Duodenal mucosa (tissue), 2 donors: Measurements from ENCODE around the gene NAA10.
"Not testable (repeated sequence)": the region's sequence is repeated elsewhere in the genome, so short reads cannot be mapped to it uniquely, and the experiment has no call there.

Source experiments
- H3K27ac ChIP-seq: one replicate; pipeline ENCODE4 v1.7.0; 2013; ENCODE audit warnings: low read depth, low read length
- H3K27me3 ChIP-seq, 2 donors: one replicate each; pipeline ENCODE4 v1.7.0; 2013; ENCODE audit warnings: low read length in 2 of 2, control low read depth in 1 of 2; ENCODE audit not compliant: insufficient read depth in 2 of 2, control insufficient read depth in 1 of 2
- H3K36me3 ChIP-seq, 2 donors: one replicate each; pipeline ENCODE4 v1.7.0; 2013; ENCODE audit warnings: low read length in 2 of 2, control low read depth in 1 of 2; ENCODE audit not compliant: insufficient read depth in 2 of 2, control insufficient read depth in 1 of 2
- H3K4me1 ChIP-seq, 2 donors: one replicate each; pipeline ENCODE4 v1.7.0; 2013; ENCODE audit warnings: low read length in 2 of 2, control low read depth in 1 of 2; ENCODE audit not compliant: insufficient read depth in 2 of 2, control insufficient read depth in 1 of 2
- H3K4me3 ChIP-seq, 2 donors: one replicate each; pipeline ENCODE4 v1.7.0; 2013; ENCODE audit warnings: low read length in 2 of 2, low read depth in 1 of 2
- H3K9ac ChIP-seq, 2 donors: one replicate each; pipeline ENCODE4 v1.7.0; 2013; ENCODE audit warnings: low read length in 2 of 2, low read depth in 1 of 2
- H3K9me3 ChIP-seq, 2 donors: one replicate each; pipeline ENCODE4 v1.7.0; 2013; ENCODE audit warnings: low read length in 2 of 2, control low read depth in 1 of 2; ENCODE audit not compliant: control insufficient read depth in 1 of 2

The NAA10 gene

GRCh38 chrX:153934762-153935325 is at the start of gene NAA10:
NAA10 (minus strand) TSS chrX:153935037; CDS start chrX:153934904, 133 bp downstream.
- Histone ChIP-seq H3K36me3 (peaks cover 0 to 21% of the 10 kb centered on the region in 2 donors), H3K27me3 (no peaks in the 10 kb centered on the region), H3K4me3 (peak within 1 kb of the TSS; percentile 71 to 78), H3K9me3 (no peaks in the 10 kb centered on the region), H3K9ac (peak within 1 kb of the TSS; percentile 49 to 54), H3K4me1 (peaks cover 6 to 10% of the 10 kb centered on the region in 2 donors), H3K27ac (no peak within 1 kb of the TSS)

GRCh38 chrX:153983321-153983801 is 48.5 kb upstream of the NAA10 start:
- no peak overlapping the region for H3K4me3 ChIP-seq
- peaks cover 18 to 34% of the 10 kb centered on the region in 2 donors for H3K4me1 ChIP-seq
- no peaks in the 10 kb centered on the region for H3K36me3 ChIP-seq
- H3K27ac ChIP-seq: no peak overlapping the region
- H3K9ac ChIP-seq: no peak overlapping the region
- no peaks in the 10 kb centered on the region for H3K27me3 ChIP-seq
- H3K9me3 ChIP-seq: no peaks in the 10 kb centered on the region

- Histone ChIP-seq H3K27me3 (no peaks in the 10 kb centered on the region), H3K9ac (no peak overlapping the region), H3K9me3 (no peaks in the 10 kb centered on the region), H3K4me1 (peaks cover 18 to 34% of the 10 kb centered on the region in 2 donors), H3K36me3 (no peaks in the 10 kb centered on the region), H3K27ac (no peak overlapping the region), H3K4me3 (no peak overlapping the region)
These were observed 47.1 kb upstream of the NAA10 start for GRCh38 chrX:153981771-153982533.

GRCh38 chrX:153981231-153981630 is 46.4 kb upstream of the NAA10 start:
- no peaks in the 10 kb centered on the region for H3K27me3 ChIP-seq
- peaks cover 18 to 34% of the 10 kb centered on the region in 2 donors for H3K4me1 ChIP-seq
- H3K9ac ChIP-seq: peak overlapping the region in 1 of 2 donors; percentile 32
- H3K27ac ChIP-seq: no peak overlapping the region
- H3K9me3 ChIP-seq: no peaks in the 10 kb centered on the region
- no peaks in the 10 kb centered on the region for H3K36me3 ChIP-seq
- H3K4me3 ChIP-seq: no peak overlapping the region

- not testable (repeated sequence) for H3K36me3 ChIP-seq, H3K27ac ChIP-seq, H3K27me3 ChIP-seq, H3K9me3 ChIP-seq, H3K4me3 ChIP-seq, H3K9ac ChIP-seq
- peaks cover 18 to 34% of the 10 kb centered on the region in 2 donors for H3K4me1 ChIP-seq
These were observed 45.6 kb upstream of the NAA10 start for GRCh38 chrX:153980394-153980793.

- Histone ChIP-seq H3K9me3 (no peaks in the 10 kb centered on the region), H3K36me3 (no peaks in the 10 kb centered on the region), H3K9ac (peak overlapping the region; percentile 76 to 86), H3K27ac (no peak overlapping the region), H3K4me3 (peak overlapping the region in 1 of 2 donors; percentile 75), H3K4me1 (peaks cover 17 to 18% of the 10 kb centered on the region in 2 donors), H3K27me3 (no peaks in the 10 kb centered on the region)
These were observed 40.0 kb upstream of the NAA10 start for GRCh38 chrX:153974726-153975286.

- H3K9ac ChIP-seq: peak overlapping the region; percentile 76 to 86
- peaks cover 17 to 23% of the 10 kb centered on the region in 2 donors for H3K4me1 ChIP-seq
- H3K27ac ChIP-seq: peak overlapping the region; percentile 97
- no peaks in the 10 kb centered on the region for H3K27me3 ChIP-seq
- H3K9me3 ChIP-seq: no peaks in the 10 kb centered on the region
- no peaks in the 10 kb centered on the region for H3K36me3 ChIP-seq
- peak overlapping the region in 1 of 2 donors; percentile 75 for H3K4me3 ChIP-seq
These were observed 39.3 kb upstream of the NAA10 start for GRCh38 chrX:153974003-153974725.

GRCh38 chrX:153973127-153974002 is 38.5 kb upstream of the NAA10 start:
- Histone ChIP-seq H3K4me1 (peaks cover 18 to 31% of the 10 kb centered on the region in 2 donors), H3K9ac (peak overlapping the region; percentile 76 to 86), H3K27ac (peak overlapping the region; percentile 97), H3K27me3 (no peaks in the 10 kb centered on the region), H3K4me3 (peak overlapping the region; percentile 66 to 75), H3K9me3 (no peaks in the 10 kb centered on the region), H3K36me3 (no peaks in the 10 kb centered on the region)

- Histone ChIP-seq H3K4me3 (peak within 1 kb of the TSS; percentile 86 to 88), H3K9ac (peak within 1 kb of the TSS; percentile 83 to 98), H3K27ac (peak within 1 kb of the TSS; percentile 97), H3K4me1 (peaks cover 27 to 39% of the 10 kb centered on the region in 2 donors), H3K36me3 (no peaks in the 10 kb centered on the region), H3K27me3 (no peaks in the 10 kb centered on the region), H3K9me3 (no peaks in the 10 kb centered on the region)
These were observed 37.7 kb upstream of the NAA10 start, which contains the start of gene TMEM187 for GRCh38 chrX:153972368-153973126. TMEM187 (plus strand) TSS chrX:153972754; CDS start chrX:153982063, 9,309 bp downstream.
